Measurements from ENCODE around the gene SMAD7.
A peak's percentile ranks its signal among the peaks of the same experiment; 100 is the strongest.

Gene SMAD7

GRCh38 chr18:48959921-48960920 is 9.5 kb upstream of the SMAD7 start:
- peak; percentile 52 for DNase-seq (ENCODE audit: low spot score)

- no peak for DNase-seq (ENCODE audit: low spot score)
Measured at GRCh38 chr18:48959551-48959920, 8.8 kb upstream of the SMAD7 start.

- no peak for DNase-seq (ENCODE audit: low spot score)
Measured at GRCh38 chr18:48958951-48959350, 8.2 kb upstream of the SMAD7 start.

DNA sequence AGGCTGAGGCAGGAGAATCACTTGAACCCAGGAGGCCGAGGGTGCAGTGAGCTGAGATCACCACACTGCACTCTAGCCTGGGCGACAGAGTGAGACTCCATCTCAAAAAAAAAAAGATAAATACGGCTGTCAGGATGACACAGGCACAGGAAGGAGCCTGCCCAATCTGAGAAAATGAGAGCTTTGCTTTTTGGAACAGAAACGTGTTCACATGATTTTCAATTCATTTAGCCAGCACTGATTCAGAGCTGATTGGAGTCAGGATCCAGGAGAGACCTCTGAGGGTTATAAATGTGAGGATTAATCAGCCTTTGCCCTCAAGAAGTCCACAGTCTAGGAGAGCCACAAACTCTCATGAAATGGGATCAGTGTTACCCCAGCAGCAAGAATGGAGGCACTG is 6.9 kb upstream of the SMAD7 start:
- no peak for DNase-seq (ENCODE audit: low spot score)

DNA sequence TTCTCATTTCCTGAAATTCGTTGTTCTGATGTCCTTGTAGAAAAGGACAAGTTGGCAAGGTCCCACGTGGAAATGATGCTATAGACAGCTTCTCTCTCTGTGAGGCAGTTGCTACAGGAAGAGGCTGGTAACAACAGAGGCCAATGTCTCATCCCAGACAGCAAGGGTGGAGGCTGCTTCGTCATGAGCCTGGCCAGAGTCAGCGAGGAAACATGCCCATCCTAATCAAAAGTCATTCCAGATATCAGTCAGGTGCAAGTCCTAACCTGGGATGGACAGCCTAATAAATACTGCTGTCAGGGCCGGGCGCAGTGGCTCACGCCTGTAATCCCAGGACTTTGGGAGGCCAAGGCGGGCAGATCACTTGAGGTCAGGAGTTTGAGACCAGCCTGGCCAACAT is 6.4 kb upstream of the SMAD7 start:
- no peak for DNase-seq (ENCODE audit: low spot score)

GRCh38 chr18:48956356-48956755 is 5.6 kb upstream of the SMAD7 start:
- DNase-seq (ENCODE audit: low spot score) = peak; percentile 59

DNA sequence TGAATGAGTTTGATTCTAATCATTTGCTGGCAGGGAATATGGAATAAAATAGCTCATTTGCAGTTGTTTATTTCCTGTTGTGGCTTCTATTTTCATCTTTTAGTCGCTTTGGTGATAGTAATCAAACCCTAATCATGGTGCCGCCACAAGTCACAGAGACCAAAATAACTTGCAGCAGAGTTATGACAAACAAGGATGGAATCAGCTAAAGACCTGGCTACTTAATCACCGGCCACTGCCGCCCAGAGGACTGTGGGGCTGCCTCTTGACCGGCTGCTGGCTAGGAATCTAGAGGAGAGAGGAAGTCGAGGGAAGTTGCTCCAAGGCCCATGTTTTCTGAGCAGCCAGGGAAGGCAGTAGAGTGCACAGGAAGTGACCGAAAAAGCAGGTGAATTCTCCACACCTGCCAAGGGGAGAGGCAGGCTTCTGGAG is 5.1 kb upstream of the SMAD7 start:
- DNase-seq (ENCODE audit: low spot score) = peak; percentile 74

DNA sequence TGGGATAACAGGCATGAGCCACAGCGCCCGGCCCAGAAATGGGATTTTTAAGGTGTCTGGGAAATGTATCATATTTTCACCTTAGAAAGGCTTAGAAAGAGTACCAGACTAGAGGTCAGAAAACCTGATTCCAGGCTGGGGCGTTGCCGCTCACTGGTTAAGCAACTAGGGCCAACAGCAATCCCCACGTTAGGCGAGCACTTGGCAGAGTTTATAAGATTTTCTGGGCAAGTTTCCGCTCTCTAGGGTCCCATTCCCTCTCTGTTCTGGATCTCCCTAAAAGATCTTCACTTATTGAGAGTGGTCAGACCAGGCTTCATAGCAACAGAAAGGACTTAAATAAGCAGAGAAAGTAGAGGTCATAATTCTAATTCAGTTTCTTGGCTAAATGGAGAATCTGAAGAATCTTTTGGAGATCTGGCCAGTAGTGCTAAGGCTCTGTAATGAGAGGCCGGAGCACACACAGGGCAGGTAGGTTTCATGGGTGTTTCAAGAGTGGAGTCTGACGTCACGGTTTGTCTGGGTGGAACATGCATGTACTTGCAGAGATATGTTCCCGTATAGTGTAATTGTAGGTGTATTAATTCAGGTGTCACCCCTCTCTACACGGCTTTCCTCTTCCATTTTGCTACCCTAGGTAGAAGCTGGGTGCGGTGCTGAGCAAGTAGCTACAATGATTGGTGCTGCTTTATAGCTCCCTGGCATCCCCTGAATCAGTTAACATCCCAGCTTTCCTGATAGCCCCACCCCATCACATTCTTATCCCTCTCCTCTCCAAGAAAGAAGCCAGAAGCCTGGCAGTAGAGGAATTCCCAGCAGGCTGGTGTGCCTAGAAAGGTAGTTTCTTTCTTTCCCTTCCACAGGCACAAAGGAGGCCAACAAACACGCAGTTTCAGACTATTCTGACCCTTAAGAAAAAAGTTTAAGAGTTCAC is 4.4 kb upstream of the SMAD7 start:
- no peak for DNase-seq (ENCODE audit: low spot score)

DNA sequence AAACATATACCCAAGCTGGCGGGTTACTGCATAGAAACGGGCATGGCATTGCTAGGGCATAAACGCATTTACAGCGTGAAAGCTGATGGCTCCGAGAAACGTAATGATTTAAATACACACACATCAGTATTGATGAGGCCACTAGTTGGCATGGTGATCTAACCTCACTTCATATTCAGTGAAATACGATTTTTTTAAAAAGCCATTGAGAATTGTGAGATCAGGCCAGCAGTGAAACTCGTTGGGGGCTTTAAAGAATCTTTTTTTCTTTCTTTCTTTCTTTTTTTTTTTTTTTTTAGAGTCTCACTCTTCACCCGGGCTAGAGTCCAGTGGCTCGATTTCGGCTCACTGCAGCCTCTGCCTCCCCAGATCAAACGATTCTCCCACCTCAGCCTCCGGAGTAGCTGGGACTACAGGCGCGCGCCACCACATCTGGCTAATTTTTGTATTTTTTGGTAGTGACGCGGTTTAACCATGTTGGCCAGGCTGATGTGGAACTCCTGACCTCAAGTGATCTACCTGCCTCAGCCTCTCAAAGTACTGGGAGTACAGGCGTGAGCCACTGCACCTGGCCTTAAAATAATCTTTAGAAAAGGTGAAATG is 2.4 kb upstream of the SMAD7 start:
- DNase-seq (ENCODE audit: low spot score) = no peak

DNA sequence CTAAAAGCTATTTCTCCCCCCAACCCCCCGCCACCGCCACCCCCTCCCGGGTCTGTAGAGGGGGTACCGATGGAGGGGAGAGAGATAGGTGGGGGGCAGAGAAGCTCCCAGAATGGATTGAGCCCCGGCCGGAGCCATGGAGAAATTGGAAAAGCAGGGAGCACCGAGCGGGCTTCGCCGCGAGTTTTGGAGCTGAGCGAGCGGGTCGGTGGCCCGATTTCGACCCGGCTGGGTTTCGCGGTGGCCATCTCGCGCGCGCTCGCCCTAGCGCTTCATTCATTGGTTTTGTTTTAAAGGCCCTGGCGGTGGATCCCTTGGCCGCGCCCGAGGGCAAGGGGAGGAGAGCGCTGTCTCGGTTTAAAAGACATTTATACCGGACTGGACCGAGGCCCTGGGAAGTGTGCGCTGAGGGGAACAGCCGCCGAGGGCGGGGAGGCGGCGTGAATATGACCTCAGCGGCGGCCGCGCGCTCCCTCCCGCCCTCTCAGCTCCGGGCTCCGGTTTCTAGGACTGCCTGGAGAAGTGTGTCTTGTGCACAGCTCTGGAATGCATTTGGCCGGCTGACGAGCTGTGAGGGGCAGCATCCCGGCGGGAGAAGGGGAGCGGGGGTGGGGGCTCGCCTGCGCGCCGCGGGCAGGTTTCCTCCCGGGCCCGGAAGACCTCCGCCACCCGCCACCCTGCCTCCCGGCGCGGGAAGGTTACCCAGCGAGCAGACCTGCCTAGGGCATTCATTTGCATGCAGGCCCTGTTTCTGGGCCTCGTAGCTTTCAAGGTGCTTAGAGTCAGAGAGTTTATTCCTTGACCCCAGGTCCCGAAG is 1.7 kb upstream of the SMAD7 start:
- DNase-seq (ENCODE audit: low spot score) = peak; percentile 88

GRCh38 chr18:48951448-48952286 is 902 bp upstream of the SMAD7 start:
- peak; percentile 94 for DNase-seq (ENCODE audit: low spot score)

DNA sequence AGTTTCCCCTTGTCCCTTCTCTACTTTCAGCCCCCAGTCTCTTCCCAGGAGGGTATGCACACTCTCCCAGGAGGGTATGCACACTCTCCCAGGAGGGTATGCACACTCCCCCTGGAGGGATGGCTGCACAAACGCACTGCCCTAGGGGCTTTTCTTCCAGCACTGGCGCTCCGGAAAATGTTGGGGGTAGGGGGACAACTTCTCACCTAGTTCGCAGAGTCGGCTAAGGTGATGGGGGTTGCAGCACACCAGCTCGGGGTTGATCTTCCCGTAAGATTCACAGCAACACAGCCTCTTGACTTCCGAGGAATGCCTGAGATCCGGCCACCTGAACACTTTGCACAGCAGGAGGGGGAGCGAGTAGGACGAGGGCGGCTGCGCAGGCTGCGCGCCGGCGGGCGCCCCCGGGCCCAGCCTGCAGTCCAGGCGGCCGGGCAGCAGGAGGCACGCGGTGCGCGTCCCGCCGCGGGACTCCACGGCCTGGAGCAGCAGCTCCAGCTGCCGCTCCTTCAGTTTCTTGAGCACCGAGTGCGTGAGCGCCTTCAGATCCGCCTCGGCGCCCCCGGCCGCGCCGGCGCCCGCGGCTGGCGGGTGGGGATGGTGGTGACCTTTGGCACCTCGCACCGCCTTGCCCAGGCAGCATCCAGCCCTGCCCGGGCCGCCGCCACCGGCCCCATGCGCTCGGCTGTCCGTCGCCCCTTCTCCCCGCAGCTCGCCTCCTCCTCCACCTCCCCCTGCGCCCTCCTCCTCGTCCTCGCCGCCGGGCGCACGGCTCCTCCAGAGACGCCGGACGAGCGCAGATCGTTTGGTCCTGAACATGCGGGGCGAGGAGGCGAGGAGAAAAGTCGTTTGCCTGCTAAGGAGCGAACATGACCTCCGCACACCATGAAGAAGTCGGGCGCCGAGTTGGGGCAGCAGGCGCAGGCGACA is 894 bp downstream of the SMAD7 start:
- DNase-seq (ENCODE audit: low spot score) = no peak

GRCh38 chr18:48949050-48949605 is 1.6 kb downstream of the SMAD7 start:
- no peak for DNase-seq (ENCODE audit: low spot score)

DNA sequence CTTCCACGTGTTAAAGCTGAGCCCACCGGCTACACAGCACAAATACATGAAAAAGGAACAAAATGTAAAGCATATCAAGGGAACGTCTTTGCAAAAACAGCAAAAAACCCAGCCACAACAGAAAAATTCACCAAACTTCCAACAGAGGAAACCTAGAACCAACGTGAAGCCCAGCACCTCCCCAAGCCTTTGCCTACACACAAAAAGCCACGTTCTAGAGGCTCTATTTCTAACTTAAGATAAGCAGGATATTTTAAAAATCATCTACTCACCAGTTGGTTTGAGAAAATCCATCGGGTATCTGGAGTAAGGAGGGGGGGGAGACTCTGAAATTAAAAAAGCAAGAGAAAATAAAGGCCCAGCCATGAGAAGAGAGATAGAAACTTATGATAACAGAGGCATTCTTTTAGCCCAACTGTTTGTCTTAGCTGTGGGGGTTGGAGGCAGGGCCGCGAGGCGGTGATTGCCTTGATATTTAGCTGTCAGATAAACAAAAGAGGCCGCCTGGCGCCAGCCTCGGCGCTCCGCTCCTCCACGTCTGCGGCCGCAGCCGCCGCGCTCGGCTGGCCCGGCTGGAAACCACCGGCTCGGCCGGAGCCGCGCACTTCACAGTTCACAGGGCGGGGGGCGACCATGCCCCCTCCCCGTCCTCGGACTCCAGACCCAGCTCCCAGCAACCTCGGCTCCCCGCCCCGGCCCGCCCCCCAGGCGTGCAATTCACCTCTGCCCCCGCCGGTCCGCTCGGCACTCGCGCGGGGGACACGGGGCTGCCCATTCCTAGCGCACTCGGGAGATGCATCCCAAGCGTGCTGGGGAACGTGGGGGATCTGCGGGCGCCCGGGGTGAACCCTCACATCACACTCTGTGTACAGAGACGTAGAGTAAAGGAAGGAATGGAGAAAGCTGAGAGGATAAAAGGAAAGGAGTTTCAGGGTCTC is 2.4 kb downstream of the SMAD7 start:
- DNase-seq (ENCODE audit: low spot score) = no peak

DNA sequence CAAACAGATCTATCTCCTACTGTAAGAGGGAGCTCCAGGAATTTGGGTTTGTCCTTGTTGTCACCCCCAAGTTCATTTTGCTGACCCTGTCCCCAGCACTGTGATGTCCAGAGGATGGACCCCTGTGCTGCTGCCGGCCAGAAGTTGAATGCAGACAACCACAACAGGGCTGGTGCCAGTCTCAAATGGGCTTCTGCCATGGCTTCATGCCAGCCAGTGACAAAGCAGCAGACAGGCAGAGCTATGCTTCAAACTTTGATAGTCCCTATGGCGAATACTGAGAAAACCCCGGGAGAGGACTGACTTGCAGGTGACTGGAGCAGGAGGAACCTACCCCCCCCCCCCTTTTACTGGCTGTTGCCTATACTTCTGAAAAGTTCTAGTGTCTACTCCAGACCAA is 3.2 kb downstream of the SMAD7 start:
- DNase-seq (ENCODE audit: low spot score) = no peak

- DNase-seq (ENCODE audit: low spot score) = no peak
Measured at GRCh38 chr18:48947092-48947491, 3.7 kb downstream of the SMAD7 start.

DNA sequence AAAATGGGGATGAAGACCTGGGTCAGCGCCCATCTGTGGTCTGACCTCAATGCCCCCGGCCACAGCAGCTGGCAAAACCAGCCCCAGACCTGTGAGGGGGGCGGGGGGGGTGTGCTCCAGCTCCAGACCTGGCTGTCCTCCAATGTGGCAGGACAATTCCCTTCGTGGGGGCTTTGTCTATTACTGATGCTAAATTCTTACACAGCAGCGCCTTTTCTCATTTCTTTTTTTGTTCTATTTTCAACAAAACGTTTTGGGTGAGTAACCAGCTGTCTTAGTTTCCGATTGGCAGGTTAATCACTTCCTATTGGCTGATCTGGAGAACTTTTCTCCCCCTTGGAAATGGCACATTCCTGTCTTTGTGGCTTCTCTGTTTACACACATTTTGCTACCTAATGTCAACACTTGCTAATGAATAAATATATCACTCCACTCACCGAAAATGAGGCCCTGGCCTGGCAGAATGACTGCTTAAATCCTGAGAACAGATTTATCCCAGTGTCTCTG is 4.4 kb downstream of the SMAD7 start:
- peak; percentile 77 for DNase-seq (ENCODE audit: low spot score)

GRCh38 chr18:48945953-48946217 is 4.9 kb downstream of the SMAD7 start:
- DNase-seq (ENCODE audit: low spot score) = no peak

Data from GM03348 (cell line).